ENCODE measurements around the gene SIGLEC8. TPM values are rescaled to one million over a fixed set of nuclear protein-coding genes. Genes with fewer than 3 reads are reported as not detected.

Gene SIGLEC8
- total and polyA plus RNA-seq, 10 of the 15 experiments (the other 5 are each of a cell fraction or from before 2014, with no cell fraction given) = not detected

DNA sequence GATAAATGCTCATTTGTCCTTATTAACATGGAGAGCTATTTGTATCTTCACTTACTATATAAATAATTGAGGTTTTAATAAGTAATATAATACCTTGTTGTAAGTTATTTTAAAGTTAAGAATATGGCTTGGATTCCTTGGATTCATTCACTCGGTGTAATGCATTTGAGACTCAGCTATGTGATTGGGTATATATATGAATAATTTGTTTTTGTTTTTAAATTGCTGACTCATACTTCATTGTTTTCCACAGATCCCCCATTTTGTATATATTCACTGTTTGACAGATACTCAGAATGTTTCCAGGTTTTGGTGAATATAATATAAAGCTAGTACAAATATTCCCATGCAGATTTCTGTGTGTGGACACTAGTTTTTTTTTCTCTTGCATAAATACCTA, 13.3 kb upstream of the SIGLEC8 start:
- H4K20me1 ChIP-seq (ENCODE audit: control insufficient read depth, insufficient read depth) = no peaks in the 10 kb centered on the region; the same call in 1 of the 2 replicates
- SMC1A ChIA-PET (ENCODE audit: uncharacterized antibody, unreplicated experiment) = interaction anchor here (1.1 to 6.4 kb wide), 4 partner anchors 32 to 188 kb away, joined by 3 to 110 read pairs (median 4); no protein-coding TSS in a partner anchor
- no peaks in the 10 kb centered on the region for H3K4me1 ChIP-seq (ENCODE audit: control insufficient read depth, insufficient read depth, low read length)
- no peaks in the 10 kb centered on the region for H3K36me3 ChIP-seq (ENCODE audit: control insufficient read depth in 2 of 2, insufficient read depth in 2 of 2, low read length in 1 of 2)
- no peaks in the 10 kb centered on the region; the same call in 2 of the 3 replicates for H3K9me3 ChIP-seq (replicated peaks; ENCODE audit: control insufficient read depth, insufficient read depth, low read length)
- H3K27me3 ChIP-seq (replicated peaks in 1 of 2; ENCODE audit: control insufficient read depth in 2 of 2, insufficient read depth in 2 of 2, low read length in 1 of 2) = no peaks in the 10 kb centered on the region; a peak in 1 of 4 replicates
- no peak for DNase-seq (ENCODE audit: low read depth, low spot score)
- ATAC-seq = no peak
- RAD21 ChIA-PET (ENCODE audit: unreplicated experiment) = interaction anchor here (1.6 to 5.4 kb wide), 3 partner anchors 44 to 306 kb away, joined by 3 to 133 read pairs (median 6); no protein-coding TSS in a partner anchor
- 27% methylated on average over 1 of the region's 1 CpG for WGBS (ENCODE audit: insufficient coverage, insufficient replicate concordance, low lambda C conversion rate, missing lambda C conversion rate)
- no peak for TF ChIP-seq CBX3 (IDR thresholded peaks at IDR 0.05; ENCODE audit: borderline replicate concordance, low read depth)
- BruUV-seq (replicated peaks) = no TSS peak
- intact Hi-C loops (cut with micrococcal nuclease; ENCODE audit: unreplicated experiment) = loop anchor here (5.0 kb wide), 1 partner anchor 41 kb away; no protein-coding TSS in a partner anchor
- no peak for FAIRE-seq
- H3K27ac ChIP-seq (ENCODE audit: control insufficient read depth, insufficient read depth) = no peak overlapping the region
- in situ Hi-C loops (cut with MboI) = loop anchor here (5.0 kb wide), 1 partner anchor 186 kb away; no protein-coding TSS in a partner anchor
- POLR2A ChIA-PET = no interaction called here
- no peak overlapping the region for H3K4me3 ChIP-seq
- CTCF ChIA-PET = interaction anchor here (0.9 to 10.8 kb wide), 8 partner anchors 9 to 307 kb away, joined by 3 to 281 read pairs (median 3); no protein-coding TSS in a partner anchor
- H3K79me2 ChIP-seq (ENCODE audit: control insufficient read depth, insufficient read depth, low read length) = no peaks in the 10 kb centered on the region
- no peak overlapping the region for H3K4me2 ChIP-seq (ENCODE audit: control insufficient read depth, insufficient read depth)
- no peak overlapping the region for H2AFZ ChIP-seq (ENCODE audit: control insufficient read depth, low read depth, low read length)
- H3K9ac ChIP-seq (ENCODE audit: control insufficient read depth, insufficient read depth, low read length) = no peak overlapping the region

DNA sequence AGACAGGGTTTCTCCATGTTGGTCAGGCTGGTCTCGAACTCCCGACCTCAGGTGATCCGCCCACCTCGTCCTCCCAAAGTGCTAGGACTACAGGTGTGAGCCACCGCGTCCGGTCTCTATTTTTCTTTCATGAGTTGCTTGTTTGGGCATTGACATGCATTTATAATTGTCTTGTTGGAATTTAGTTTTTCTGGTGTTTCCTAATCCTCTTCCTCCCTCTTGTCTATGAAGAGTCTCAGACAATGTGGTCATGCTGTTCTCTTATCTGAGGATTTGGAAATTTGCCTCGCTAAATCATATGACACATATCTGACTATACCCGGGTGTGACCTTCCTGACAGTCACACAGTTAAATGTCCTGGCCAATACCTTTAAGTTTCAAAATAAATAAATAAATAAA, 12.7 kb upstream of the SIGLEC8 start:
- no TSS peak for BruUV-seq (replicated peaks)
- no peak for TF ChIP-seq RB1 (IDR thresholded peaks at IDR 0.05; ENCODE audit: borderline replicate concordance)
- no peak for TF ChIP-seq IRF5 (IDR thresholded peaks at IDR 0.05; ENCODE audit: borderline replicate concordance)
- TF ChIP-seq RAD21 (IDR thresholded peaks at IDR 0.05; ENCODE audit: insufficient read depth, low read depth, low read length) = no peak
- no peak for TF ChIP-seq SREBF1 (IDR thresholded peaks at IDR 0.05; ENCODE audit: low read length)
- no peak for TF ChIP-seq POLR2AphosphoS5 (IDR thresholded peaks at IDR 0.05; ENCODE audit: low read length)
- no peak for TF ChIP-seq DPF2 (IDR thresholded peaks at IDR 0.05)
- no peak for TF ChIP-seq JUND (IDR thresholded peaks at IDR 0.05; ENCODE audit: low read depth, low read length)
- no peak for TF ChIP-seq HCFC1 (IDR thresholded peaks at IDR 0.05; ENCODE audit: low read length)
- no peak for TF ChIP-seq MEF2A (IDR thresholded peaks at IDR 0.05; ENCODE audit: insufficient read depth, low read depth, low read length)
- no peak for TF ChIP-seq IRF4 (IDR thresholded peaks at IDR 0.05; ENCODE audit: low read depth, low read length)
- TF ChIP-seq, protein P1, sequence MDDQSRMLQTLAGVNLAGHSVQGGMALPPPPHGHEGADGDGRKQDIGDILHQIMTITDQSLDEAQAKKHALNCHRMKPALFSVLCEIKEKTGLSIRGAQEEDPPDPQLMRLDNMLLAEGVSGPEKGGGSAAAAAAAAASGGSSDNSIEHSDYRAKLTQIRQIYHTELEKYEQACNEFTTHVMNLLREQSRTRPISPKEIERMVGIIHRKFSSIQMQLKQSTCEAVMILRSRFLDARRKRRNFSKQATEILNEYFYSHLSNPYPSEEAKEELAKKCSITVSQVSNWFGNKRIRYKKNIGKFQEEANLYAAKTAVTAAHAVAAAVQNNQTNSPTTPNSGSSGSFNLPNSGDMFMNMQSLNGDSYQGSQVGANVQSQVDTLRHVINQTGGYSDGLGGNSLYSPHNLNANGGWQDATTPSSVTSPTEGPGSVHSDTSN (IDR thresholded peaks at IDR 0.05; ENCODE audit: insufficient replicate concordance, low read depth, low read length) = no peak

More for the DNA sequence above, 12.7 kb upstream of the SIGLEC8 start:
- Histone ChIP-seq H3K79me2 (ENCODE audit: control insufficient read depth, insufficient read depth, low read length) (no peaks in the 10 kb centered on the region), H3K4me2 (ENCODE audit: control insufficient read depth, insufficient read depth) (no peak overlapping the region), H2AFZ (ENCODE audit: control insufficient read depth, low read depth, low read length) (no peak overlapping the region), H4K20me1 (ENCODE audit: control insufficient read depth, insufficient read depth) (no peaks in the 10 kb centered on the region; the same call in 1 of the 2 replicates), H3K9me3 (replicated peaks; ENCODE audit: control insufficient read depth, insufficient read depth, low read length) (no peaks in the 10 kb centered on the region; the same call in 2 of the 3 replicates), H3K4me3 (no peak overlapping the region), H3K27me3 (replicated peaks in 1 of 2; ENCODE audit: control insufficient read depth in 2 of 2, insufficient read depth in 2 of 2, low read length in 1 of 2) (no peaks in the 10 kb centered on the region; a peak in 1 of 4 replicates), H3K4me1 (ENCODE audit: control insufficient read depth, insufficient read depth, low read length) (no peaks in the 10 kb centered on the region), H3K9ac (ENCODE audit: control insufficient read depth, insufficient read depth, low read length) (no peak overlapping the region), H3K27ac (ENCODE audit: control insufficient read depth, insufficient read depth) (no peak overlapping the region), H3K36me3 (ENCODE audit: control insufficient read depth in 2 of 2, insufficient read depth in 2 of 2, low read length in 1 of 2) (no peaks in the 10 kb centered on the region)
- ChIA-PET RAD21 (ENCODE audit: unreplicated experiment) (interaction anchor here (1.6 to 5.4 kb wide), 2 partner anchors 45 to 187 kb away, joined by 3 to 133 read pairs; no protein-coding TSS in a partner anchor), CTCF (interaction anchor here (0.9 to 10.8 kb wide), 8 partner anchors 9 to 307 kb away, joined by 3 to 281 read pairs (median 3); no protein-coding TSS in a partner anchor), SMC1A (ENCODE audit: uncharacterized antibody, unreplicated experiment) (interaction anchor here (1.1 to 6.4 kb wide), 3 partner anchors 31 to 189 kb away, joined by 4 to 110 read pairs (median 5); no protein-coding TSS in a partner anchor), POLR2A (no interaction called here)
- DNase-seq (ENCODE audit: low read depth, low spot score) = no peak
- intact Hi-C loops (cut with micrococcal nuclease; ENCODE audit: unreplicated experiment) = loop anchor here (5.0 kb wide), 1 partner anchor 41 kb away; no protein-coding TSS in a partner anchor
- no peak for FAIRE-seq
- in situ Hi-C loops (cut with MboI) = loop anchor here (5.0 kb wide), 1 partner anchor 186 kb away; no protein-coding TSS in a partner anchor
- ATAC-seq = no peak
- WGBS (ENCODE audit: insufficient coverage, insufficient replicate concordance, low lambda C conversion rate, missing lambda C conversion rate) = 46% methylated on average over 9 of the region's 9 CpGs
